SK-N-SH treated with all-trans-retinoic acid at 6 μM for 48 hours (cell line): ENCODE results near the gene GHRHR.

ENCODE experiments used
- BACH2 ChIP-seq: fragments of 250-450 bp; sonication (Bioruptor Pico); IDR thresholded peaks from 2 replicates; pipeline ENCODE4 v1.9.0; 2021; ENCODE audit warnings: mild to moderate bottlenecking, borderline replicate concordance
- ESRRG ChIP-seq: fragments of 250-450 bp; sonication (Bioruptor Pico); IDR thresholded peaks from 2 replicates; pipeline ENCODE4 v1.6.1; 2021; ENCODE audit warnings: mild to moderate bottlenecking
- ZNF565 ChIP-seq: fragments of 450-650 bp; formaldehyde crosslinking; conservative IDR thresholded peaks from 2 replicates; pipeline ENCODE4 v1.5.0; 2020; ENCODE audit warnings: low read depth, mild to moderate bottlenecking, moderate library complexity
- ZNF70 ChIP-seq: fragments of 450-650 bp; formaldehyde crosslinking; IDR thresholded peaks from 2 replicates; pipeline ENCODE4 v1.5.0; 2020; ENCODE audit warnings: mild to moderate bottlenecking, moderate library complexity

DNA sequence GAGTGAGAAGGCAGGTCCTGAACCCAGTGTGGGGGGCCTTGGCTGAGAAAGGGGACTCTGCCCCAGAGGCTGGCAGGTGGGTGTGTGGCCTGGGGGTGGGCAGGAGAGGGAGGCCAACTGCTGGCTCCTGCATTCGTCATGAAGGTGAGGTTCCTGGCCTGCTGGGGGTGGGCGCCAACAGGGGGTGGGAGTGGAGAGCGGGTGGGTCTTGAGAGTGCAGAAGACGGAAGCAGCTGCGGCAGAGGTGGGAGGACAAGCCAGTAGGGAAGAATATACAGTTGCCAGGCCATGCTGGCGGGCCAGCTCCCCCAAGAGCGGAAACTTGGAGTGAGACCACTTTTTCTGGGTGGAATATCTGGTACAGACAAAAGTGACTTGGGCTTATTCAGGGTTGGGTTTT lies 23.4 kb downstream of the GHRHR start:
- no peak for TF ChIP-seq ZNF70 (CRISPR knock-in tag)
- TF ChIP-seq ZNF565 (CRISPR knock-in tag): no peak
- no peak for TF ChIP-seq BACH2
- no peak for TF ChIP-seq ESRRG (CRISPR knock-in tag)
